Stimulated activated naive CD8-positive, alpha-beta T cell treated with anti-CD3 and anti-CD28 coated beads, Interleukin-15, Interleukin-2, amounts not matched to agents 100 U/mL and 50 U/mL, for 24 hours (primary cell): ENCODE data around the gene TRAPPC14.
"Not testable (repeated sequence)": the region's sequence is repeated elsewhere in the genome, so short reads cannot be mapped to it uniquely, and the experiment has no call there.

Experiments used
- ATAC-seq: fragments of 150-1000 bp; cut with Tn5 transposase; one replicate; pipeline ENCODE4 v1.10.0; 2021
- DNase-seq: peaks from one replicate; pipeline ENCODE4 v3.0.0; 2021

Gene TRAPPC14

GRCh38 chr7:100153708-100154535 is 4.6 kb downstream of the TRAPPC14 start:
- ATAC-seq = no peak
- DNase-seq = no peak

GRCh38 chr7:100152937-100153666 is 5.4 kb downstream of the TRAPPC14 start:
- no peak for ATAC-seq

GRCh38 chr7:100152404-100152803 is 6.1 kb downstream of the TRAPPC14 start:
- DNase-seq (no peak), ATAC-seq (no peak)

More at GRCh38 chr7:100152937-100153666, 5.4 kb downstream of the TRAPPC14 start:
- no peak for DNase-seq

- DNase-seq (peak; percentile 98), ATAC-seq (peak; percentile 98)
Observed at GRCh38 chr7:100148559-100149328, 9.8 kb downstream of the TRAPPC14 start, which contains the start of gene LAMTOR4. LAMTOR4 (plus strand) TSS chr7:100148918; CDS start chr7:100148973, 55 bp downstream.

GRCh38 chr7:100148225-100148558 is 10.3 kb downstream of the TRAPPC14 start:
- no peak for DNase-seq
- no peak for ATAC-seq

- ATAC-seq = no peak
- no peak for DNase-seq
Observed at GRCh38 chr7:100147278-100147677, 11.2 kb downstream of the TRAPPC14 start.

- not testable (repeated sequence) for DNase-seq, ATAC-seq
Observed at GRCh38 chr7:100146350-100146749, 12.2 kb downstream of the TRAPPC14 start.

GRCh38 chr7:100142461-100142860 is 16.1 kb downstream of the TRAPPC14 start:
- no peak for ATAC-seq
- no peak for DNase-seq

- DNase-seq (no peak), ATAC-seq (no peak)
Observed at GRCh38 chr7:100141555-100141949, 17.0 kb downstream of the TRAPPC14 start.

- ATAC-seq = no peak
- no peak for DNase-seq
Observed at GRCh38 chr7:100137851-100138760, 20.4 kb downstream of the TRAPPC14 start.

GRCh38 chr7:100132697-100133151 is 25.8 kb downstream of the TRAPPC14 start:
- ATAC-seq (peak; percentile 84), DNase-seq (peak; percentile 72)

- no peak for ATAC-seq
- no peak for DNase-seq
Observed at GRCh38 chr7:100132126-100132525, 26.4 kb downstream of the TRAPPC14 start.

- ATAC-seq = no peak
- peak; percentile 91 for DNase-seq
Observed at GRCh38 chr7:100130608-100131453, 27.7 kb downstream of the TRAPPC14 start.

- ATAC-seq = not testable (repeated sequence)
Observed at GRCh38 chr7:100130220-100130607, 28.3 kb downstream of the TRAPPC14 start.

GRCh38 chr7:100128637-100128963 is 29.9 kb downstream of the TRAPPC14 start:
- DNase-seq = no peak
- ATAC-seq = no peak

More at GRCh38 chr7:100130220-100130607, 28.3 kb downstream of the TRAPPC14 start:
- DNase-seq = not testable (repeated sequence)

GRCh38 chr7:100127866-100128636 is 30.5 kb downstream of the TRAPPC14 start:
- DNase-seq = peak; percentile 40
- peak; percentile 7 for ATAC-seq

GRCh38 chr7:100126931-100127865 is 31.3 kb downstream of the TRAPPC14 start, which contains the start of gene MBLAC1:
MBLAC1 (plus strand) TSS chr7:100126967; CDS start chr7:100127396, 429 bp downstream.
- peak; percentile 81 for ATAC-seq
- peak; percentile 91 for DNase-seq

- no peak for DNase-seq
- ATAC-seq = peak; percentile 11
Observed at GRCh38 chr7:100126239-100126930, 32.1 kb downstream of the TRAPPC14 start.
